HepG2 (cell line): Measurements from ENCODE around the gene LDLRAD4. TPM values are rescaled to one million over a fixed set of nuclear protein-coding genes. Genes with fewer than 3 reads are reported as not detected.

ENCODE experiments used
- ATAC-seq: fragments of 200-7000 bp; cut with Tn5 transposase; 3 replicates; pipeline ENCODE4 v1.9.1; 2020; ENCODE audit warnings: mild to moderate bottlenecking, moderate library complexity
- BruUV-seq: library from RNA; stranded (reverse); fragments of 400-500 nt; replicated peaks from 2 replicates; lab custom pipeline; 2021; lab: Mats Ljungman, UMichigan
- CTCF ChIA-PET: fragments of 300-600 bp; formaldehyde crosslinking; extraction: SDS; loops from one replicate; lab custom pipeline; 2021; ENCODE audit warnings: low total read pairs, inconsistent platforms, low intra/inter-chr PET ratio; lab: Yijun Ruan, JAX
- POLR2A ChIA-PET: fragments of 350-600 bp; sonication (Branson Sonifier 250); formaldehyde crosslinking; loops from one replicate; lab custom pipeline; 2020; ENCODE audit warnings: antibody characterized with exemption, inconsistent platforms; lab: Yijun Ruan, JAX
- DNase-seq: peaks from one replicate; pipeline ENCODE4 v3.0.0-alpha.2; 2015; ENCODE audit warnings: low spot score
- FAIRE-seq: peaks from 3 replicates; lab custom pipeline; 2011; peaks lifted over from hg19 to GRCh38; lab: Jason Lieb, UNC
- H2AFZ ChIP-seq: one replicate; pipeline ENCODE4 v1.6.1; 2011; ENCODE audit warnings: low read length, inconsistent platforms
- H3K27ac ChIP-seq: fragments of 300-600 bp; 3 replicates; pipeline ENCODE4 v1.8.0; 2011; ENCODE audit warnings: mixed run types, mild to moderate bottlenecking, mixed read lengths, low read length, inconsistent platforms; ENCODE audit not compliant: insufficient read depth; ENCODE audit errors: extremely low read length
- H3K27me3 ChIP-seq, 2 experiments: fragments of 200-600 bp in 1 of 2; 2 replicates in 1 of 2; 3 replicates in 1 of 2; pipeline versions ENCODE4 v1.6.0 to v1.8.0; 2011; ENCODE audit warnings: low read length in 2 of 2, mild to moderate bottlenecking in 2 of 2, moderate library complexity in 2 of 2, inconsistent platforms in 1 of 2; ENCODE audit not compliant: insufficient read depth in 2 of 2, control insufficient read depth in 1 of 2
- H3K36me3 ChIP-seq, 2 experiments: fragments of 200-600 bp in 1 of 2; replicated peaks in 1 of 2; 2 replicates in 1 of 2; 3 replicates in 1 of 2; pipeline versions ENCODE4 v1.5.1 to v1.8.0; 2011; ENCODE audit warnings: low read length in 2 of 2, inconsistent platforms in 1 of 2; ENCODE audit not compliant: insufficient read depth in 2 of 2, control insufficient read depth in 1 of 2
- H3K4me1 ChIP-seq: 2 replicates; pipeline ENCODE4 v1.5.1; 2012; ENCODE audit warnings: low read length, inconsistent platforms; ENCODE audit not compliant: insufficient read depth
- H3K4me2 ChIP-seq: 2 replicates; pipeline ENCODE4 v1.6.0; 2011; ENCODE audit warnings: low read depth, low read length, inconsistent platforms
- H3K4me3 ChIP-seq, 3 experiments: fragments of 200-600 bp in 1 of 3; sonication (generic), shearing (Covaris generic) in 1 of 3; replicated peaks in 1 of 3; 2 replicates each; pipeline ENCODE4 v1.5.1; 2011 to 2016; ENCODE audit warnings: low read length in 3 of 3, inconsistent platforms in 2 of 3, low read depth in 2 of 3, mild to moderate bottlenecking in 2 of 3, control low read depth in 1 of 3, mixed read lengths in 1 of 3; ENCODE audit not compliant: insufficient read depth in 1 of 3
- H3K79me2 ChIP-seq: one replicate; pipeline ENCODE4 v1.6.1; 2011; ENCODE audit warnings: low read length, inconsistent platforms; ENCODE audit not compliant: insufficient read depth
- H3K9ac ChIP-seq: 2 replicates; pipeline ENCODE4 v1.6.0; 2011; ENCODE audit warnings: mild to moderate bottlenecking, low read depth, low read length, inconsistent platforms; ENCODE audit not compliant: insufficient read depth
- H3K9me3 ChIP-seq: 2 replicates; pipeline ENCODE4 v1.5.1; 2012; ENCODE audit warnings: mild to moderate bottlenecking, low read length
- H4K20me1 ChIP-seq: 2 replicates; pipeline ENCODE4 v1.6.0; 2011; ENCODE audit warnings: inconsistent platforms, mild to moderate bottlenecking, low read length, moderate library complexity; ENCODE audit not compliant: insufficient read depth
- AHR ChIP-seq: IDR thresholded peaks from 2 replicates; pipeline ENCODE4 v1.6.1; 2018; ENCODE audit warnings: missing genetic modification reagents, missing compliant biosample characterization
- DNMT3B ChIP-seq: conservative IDR thresholded peaks from 2 replicates; pipeline ENCODE4 v1.6.1; 2016; ENCODE audit warnings: missing biosample characterization, control low read depth
- SRSF1 ChIP-seq: fragments of 200-400 bp; formaldehyde crosslinking; optimal IDR thresholded peaks from 2 replicates; pipeline ENCODE3; 2017; ENCODE audit warnings: mild to moderate bottlenecking, low read depth, low read length, moderate library complexity
- YEATS4 ChIP-seq: sonication (generic); formaldehyde crosslinking; IDR thresholded peaks from 2 replicates; pipeline ENCODE4 v1.4.0; 2020; ENCODE audit warnings: missing genetic modification reagents, borderline replicate concordance
- ZFP36L1 ChIP-seq: sonication (generic); formaldehyde crosslinking; IDR thresholded peaks from 2 replicates; pipeline ENCODE4 v1.8.0; 2022; ENCODE audit warnings: mild to moderate bottlenecking, missing genetic modification reagents, moderate library complexity
- ZNF20 ChIP-seq: sonication (generic); formaldehyde crosslinking; IDR thresholded peaks from 2 replicates; pipeline ENCODE4 v1.4.0; 2020; ENCODE audit warnings: mild to moderate bottlenecking, moderate library complexity, missing genetic modification reagents
- ZNF329 ChIP-seq: sonication (generic); formaldehyde crosslinking; IDR thresholded peaks from 2 replicates; pipeline ENCODE4 v1.9.0; 2021; ENCODE audit warnings: low read depth, mild to moderate bottlenecking, missing genetic modification reagents
- ZNF644 ChIP-seq: IDR thresholded peaks from 2 replicates; pipeline ENCODE4 v1.6.1; 2016; ENCODE audit warnings: low read depth
- ZNF781 ChIP-seq: sonication (generic); formaldehyde crosslinking; IDR thresholded peaks from 2 replicates; pipeline ENCODE4 v1.5.1; 2020; ENCODE audit warnings: borderline replicate concordance, mild to moderate bottlenecking, missing genetic modification reagents; ENCODE audit errors: not compliant biosample characterization
- WGBS: methylation state at CpG from one replicate; pipeline ENCODE4 v1.1.6; 2017; ENCODE audit warnings: low lambda C conversion rate; 5-methylcytosine and 5-hydroxymethylcytosine counted together
- in situ Hi-C: cut with HindIII; loops from 2 replicates; pipeline ENCODE4 v1.10.0; 2017; ENCODE audit warnings: low pct_unique_long_range_greater_than_20kb; ENCODE audit not compliant: extremely low pct_ligation_motif_present
- intact Hi-C: fragments of 100-400 bp; cut with micrococcal nuclease; formaldehyde crosslinking; loops from one replicate; pipeline ENCODE4 v1.10.0; 2022; ENCODE audit not compliant: unreplicated experiment
- polyA plus RNA-seq, 8 experiments: library from polyadenylated mRNA; depleted of rRNA in 3 of 8; stranded (reverse) in 7 of 8; unstranded in 1 of 8; fragments of >200 nt; fragmentation: Illumina TruSeq in 4 of 8; extraction: Trizol in 4 of 8; gene quantifications; 2 replicates each; pipeline versions ENCODE4 v1.2.1 to v1.2.3, GENCODE V29; 2011 to 2016; ENCODE audit warnings: low read depth in 4 of 8, missing spikeins in 1 of 8, mixed read lengths in 1 of 8; ENCODE audit not compliant: insufficient read depth in 1 of 8
- total RNA-seq, 5 experiments: library from RNA; depleted of rRNA; stranded (reverse); fragments of >200 nt; fragmentation: Illumina TruSeq; extraction: Trizol; gene quantifications; 2 replicates each; pipeline ENCODE4 v1.2.3, GENCODE V29; 2016; ENCODE audit warnings: low read depth in 1 of 5
- TF ChIP-seq, protein P1 (sequence below): sonication (generic); formaldehyde crosslinking; IDR thresholded peaks from 2 replicates; pipeline ENCODE4 v1.4.0; 2020; ENCODE audit warnings: missing genetic modification reagents

Gene LDLRAD4
- total and polyA plus RNA-seq, 2 of the 13 experiments (the other 11 are each of a cell fraction or from before 2014, with no cell fraction given), result 13.6 to 20.9 TPM

GRCh38 chr18:13480571-13481255 lies 262.2 kb downstream of the LDLRAD4 start:
- Histone ChIP-seq H3K9me3 (no peaks in the 10 kb centered on the region), H2AFZ (no peak overlapping the region), H3K4me2 (no peak overlapping the region), H3K79me2 (no peaks in the 10 kb centered on the region), H3K27ac (no peak overlapping the region), H3K9ac (no peak overlapping the region), H3K36me3 (no peaks in the 10 kb centered on the region; a peak in 1 of 5 replicates), H3K4me1 (peaks cover 20% of the 10 kb centered on the region), H3K4me3 (no peak overlapping the region), H4K20me1 (no peaks in the 10 kb centered on the region), H3K27me3 (no peaks in the 10 kb centered on the region)
- in situ Hi-C loops, result no loop called here
- FAIRE-seq (no peak), ATAC-seq (no peak), DNase-seq (no peak)
- ChIA-PET POLR2A (no interaction called here), CTCF (no interaction called here)
- intact Hi-C loops, result no loop called here
- BruUV-seq, result no TSS peak
- TF ChIP-seq ZNF20, result no peak
- no peak for TF ChIP-seq AHR
- no peak for TF ChIP-seq ZNF329 (CRISPR knock-in tag)
- TF ChIP-seq YEATS4, result no peak
- no peak for TF ChIP-seq ZNF644 (CRISPR knock-in tag)
- no peak for TF ChIP-seq DNMT3B (CRISPR knock-in tag)
- TF ChIP-seq, protein P1, sequence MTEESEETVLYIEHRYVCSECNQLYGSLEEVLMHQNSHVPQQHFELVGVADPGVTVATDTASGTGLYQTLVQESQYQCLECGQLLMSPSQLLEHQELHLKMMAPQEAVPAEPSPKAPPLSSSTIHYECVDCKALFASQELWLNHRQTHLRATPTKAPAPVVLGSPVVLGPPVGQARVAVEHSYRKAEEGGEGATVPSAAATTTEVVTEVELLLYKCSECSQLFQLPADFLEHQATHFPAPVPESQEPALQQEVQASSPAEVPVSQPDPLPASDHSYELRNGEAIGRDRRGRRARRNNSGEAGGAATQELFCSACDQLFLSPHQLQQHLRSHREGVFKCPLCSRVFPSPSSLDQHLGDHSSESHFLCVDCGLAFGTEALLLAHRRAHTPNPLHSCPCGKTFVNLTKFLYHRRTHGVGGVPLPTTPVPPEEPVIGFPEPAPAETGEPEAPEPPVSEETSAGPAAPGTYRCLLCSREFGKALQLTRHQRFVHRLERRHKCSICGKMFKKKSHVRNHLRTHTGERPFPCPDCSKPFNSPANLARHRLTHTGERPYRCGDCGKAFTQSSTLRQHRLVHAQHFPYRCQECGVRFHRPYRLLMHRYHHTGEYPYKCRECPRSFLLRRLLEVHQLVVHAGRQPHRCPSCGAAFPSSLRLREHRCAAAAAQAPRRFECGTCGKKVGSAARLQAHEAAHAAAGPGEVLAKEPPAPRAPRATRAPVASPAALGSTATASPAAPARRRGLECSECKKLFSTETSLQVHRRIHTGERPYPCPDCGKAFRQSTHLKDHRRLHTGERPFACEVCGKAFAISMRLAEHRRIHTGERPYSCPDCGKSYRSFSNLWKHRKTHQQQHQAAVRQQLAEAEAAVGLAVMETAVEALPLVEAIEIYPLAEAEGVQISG (CRISPR knock-in tag), result no peak
- TF ChIP-seq SRSF1, result no peak
- no peak for TF ChIP-seq ZNF781 (CRISPR knock-in tag)
- TF ChIP-seq ZFP36L1 (CRISPR knock-in tag), result no peak
- over 99% methylated on average over 6 of the region's 11 CpGs for WGBS
